Caco-2 (cell line): Measurements from ENCODE around the gene HEPHL1. TPM values are rescaled to one million over a fixed set of nuclear protein-coding genes. Genes with fewer than 3 reads are reported as not detected.

Source experiments
- BruUV-seq: library from RNA; stranded (reverse); fragments of 400-500 nt; replicated peaks from 2 replicates; lab custom pipeline; 2021; lab: Mats Ljungman, UMichigan
- CTCF ChIA-PET: fragments of 300-600 bp; sonication (Branson Sonifier 250); formaldehyde crosslinking; loops from one replicate; lab custom pipeline; 2022; ENCODE audit warnings: antibody characterized with exemption; lab: Charles Lee
- POLR2A ChIA-PET: fragments of 300-600 bp; sonication (Branson Sonifier 250); formaldehyde crosslinking; loops from one replicate; lab custom pipeline; 2022; ENCODE audit warnings: antibody characterized with exemption; lab: Charles Lee
- DNase-seq, 2 experiments: peaks; one replicate each; pipeline versions ENCODE4 v3.0.0 to v3.0.0-alpha.2; 2020 to 2022
- H3K27me3 ChIP-seq: replicated peaks from 2 replicates; pipeline ENCODE4 v1.6.0; 2011; ENCODE audit warnings: low read length; ENCODE audit not compliant: control insufficient read depth, insufficient read depth
- H3K36me3 ChIP-seq: 2 replicates; pipeline ENCODE4 v1.5.1; 2011; ENCODE audit warnings: low read length; ENCODE audit not compliant: control insufficient read depth, insufficient read depth
- H3K4me1 ChIP-seq: fragments of 250-450 bp; sonication (Bioruptor Pico); 2 replicates; pipeline ENCODE4 v1.5.1; 2020; ENCODE audit warnings: mild to moderate bottlenecking
- H3K4me3 ChIP-seq: 2 replicates; pipeline ENCODE4 v1.5.1; 2011; ENCODE audit warnings: low read depth, mild to moderate bottlenecking, control low read depth, low read length
- H3K9me3 ChIP-seq: fragments of 250-450 bp; sonication (Bioruptor Pico); 2 replicates; pipeline ENCODE4 v1.5.1; 2020; ENCODE audit warnings: mild to moderate bottlenecking, moderate library complexity
- H3K27ac Mint-ChIP-seq: one replicate; pipeline ENCODE4 v1.8.0; 2022; ENCODE audit warnings: mixed read lengths; ENCODE audit not compliant: unreplicated experiment
- H3K27me3 Mint-ChIP-seq: one replicate; pipeline ENCODE4 v1.8.0; 2022; ENCODE audit warnings: mixed read lengths; ENCODE audit not compliant: insufficient read depth, unreplicated experiment
- H3K36me3 Mint-ChIP-seq: one replicate; pipeline ENCODE4 v1.8.0; 2022; ENCODE audit warnings: mild to moderate bottlenecking, mixed read lengths; ENCODE audit not compliant: insufficient read depth, unreplicated experiment
- H3K4me1 Mint-ChIP-seq: one replicate; pipeline ENCODE4 v1.8.0; 2022; ENCODE audit warnings: low read depth, mixed read lengths; ENCODE audit not compliant: unreplicated experiment
- H3K4me3 Mint-ChIP-seq: one replicate; pipeline ENCODE4 v1.8.0; 2022; ENCODE audit warnings: mild to moderate bottlenecking, moderate library complexity, mixed read lengths; ENCODE audit not compliant: unreplicated experiment
- H3K9me3 Mint-ChIP-seq: one replicate; pipeline ENCODE4 v1.8.0; 2022; ENCODE audit warnings: mixed read lengths; ENCODE audit not compliant: unreplicated experiment
- intact Hi-C: fragments of 100-400 bp; cut with micrococcal nuclease; formaldehyde crosslinking; loops from one replicate; pipeline ENCODE4 v1.10.0; 2022; ENCODE audit not compliant: unreplicated experiment
- total RNA-seq: library from RNA; stranded (reverse); gene quantifications from 2 replicates; pipeline ENCODE4 v1.2.3, GENCODE V29; 2022
- TF ChIP-seq, protein P1 (sequence below), 2 experiments: fragments of 200-600 bp in 1 of 2; IDR thresholded peaks; 1 replicate in 1 of 2; 2 replicates in 1 of 2; pipeline versions ENCODE4 v1.5.1 to v1.8.0; 2011 to 2022; ENCODE audit warnings: antibody characterized with exemption in 1 of 2, control low read depth in 1 of 2, inconsistent platforms in 1 of 2, low read depth in 1 of 2, low read length in 1 of 2, mild to moderate bottlenecking in 1 of 2, moderate library complexity in 1 of 2; ENCODE audit not compliant: insufficient read depth in 1 of 2, severe bottlenecking in 1 of 2, unreplicated experiment in 1 of 2

HEPHL1 gene
- total RNA-seq, 1 experiment from 2014 or later, result not detected

DNA sequence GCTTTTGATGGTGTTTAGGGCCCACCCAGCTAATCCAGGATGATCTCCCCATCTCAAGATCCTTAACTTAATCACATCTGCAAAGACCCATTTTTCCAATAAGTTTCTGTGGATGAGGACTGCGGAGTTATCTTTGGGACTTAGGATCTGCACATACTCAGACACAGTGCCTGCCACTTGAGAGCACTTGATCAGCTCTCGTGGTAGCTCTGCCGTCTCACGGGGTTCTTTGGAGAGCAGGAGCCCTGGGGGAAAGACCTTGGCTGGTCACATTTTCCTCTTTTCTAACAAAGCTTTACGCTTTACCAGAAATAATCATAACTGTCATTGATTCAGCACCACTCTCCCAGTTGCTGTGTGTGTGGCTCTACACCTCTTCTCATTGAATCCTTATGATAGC, 6.1 kb downstream of the HEPHL1 start:
- Mint-ChIP-seq H3K27ac (no peak overlapping the region), H3K27me3 (no peaks in the 10 kb centered on the region), H3K4me1 (no peaks in the 10 kb centered on the region), H3K9me3 (peaks cover 22% of the 10 kb centered on the region), H3K4me3 (no peak overlapping the region), H3K36me3 (no peaks in the 10 kb centered on the region)
- no peak for DNase-seq
- ChIA-PET CTCF (no interaction called here), POLR2A (no interaction called here)
- intact Hi-C loops, result no loop called here
- H3K9me3 ChIP-seq, result no peaks in the 10 kb centered on the region
- H3K4me3 ChIP-seq, result no peak overlapping the region
- no peaks in the 10 kb centered on the region for H3K27me3 ChIP-seq
- TF ChIP-seq, protein P1, sequence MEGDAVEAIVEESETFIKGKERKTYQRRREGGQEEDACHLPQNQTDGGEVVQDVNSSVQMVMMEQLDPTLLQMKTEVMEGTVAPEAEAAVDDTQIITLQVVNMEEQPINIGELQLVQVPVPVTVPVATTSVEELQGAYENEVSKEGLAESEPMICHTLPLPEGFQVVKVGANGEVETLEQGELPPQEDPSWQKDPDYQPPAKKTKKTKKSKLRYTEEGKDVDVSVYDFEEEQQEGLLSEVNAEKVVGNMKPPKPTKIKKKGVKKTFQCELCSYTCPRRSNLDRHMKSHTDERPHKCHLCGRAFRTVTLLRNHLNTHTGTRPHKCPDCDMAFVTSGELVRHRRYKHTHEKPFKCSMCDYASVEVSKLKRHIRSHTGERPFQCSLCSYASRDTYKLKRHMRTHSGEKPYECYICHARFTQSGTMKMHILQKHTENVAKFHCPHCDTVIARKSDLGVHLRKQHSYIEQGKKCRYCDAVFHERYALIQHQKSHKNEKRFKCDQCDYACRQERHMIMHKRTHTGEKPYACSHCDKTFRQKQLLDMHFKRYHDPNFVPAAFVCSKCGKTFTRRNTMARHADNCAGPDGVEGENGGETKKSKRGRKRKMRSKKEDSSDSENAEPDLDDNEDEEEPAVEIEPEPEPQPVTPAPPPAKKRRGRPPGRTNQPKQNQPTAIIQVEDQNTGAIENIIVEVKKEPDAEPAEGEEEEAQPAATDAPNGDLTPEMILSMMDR (IDR thresholded peaks at IDR 0.05; ENCODE audit: insufficient read depth in 1 of 2, low read depth in 1 of 2, low read length in 1 of 2, severe bottlenecking in 1 of 2, unreplicated experiment in 1 of 2), result no peak
- H3K4me1 ChIP-seq, result no peaks in the 10 kb centered on the region; the same call in 1 of the 2 replicates
- no peaks in the 10 kb centered on the region for H3K36me3 ChIP-seq
- no TSS peak for BruUV-seq

DNA sequence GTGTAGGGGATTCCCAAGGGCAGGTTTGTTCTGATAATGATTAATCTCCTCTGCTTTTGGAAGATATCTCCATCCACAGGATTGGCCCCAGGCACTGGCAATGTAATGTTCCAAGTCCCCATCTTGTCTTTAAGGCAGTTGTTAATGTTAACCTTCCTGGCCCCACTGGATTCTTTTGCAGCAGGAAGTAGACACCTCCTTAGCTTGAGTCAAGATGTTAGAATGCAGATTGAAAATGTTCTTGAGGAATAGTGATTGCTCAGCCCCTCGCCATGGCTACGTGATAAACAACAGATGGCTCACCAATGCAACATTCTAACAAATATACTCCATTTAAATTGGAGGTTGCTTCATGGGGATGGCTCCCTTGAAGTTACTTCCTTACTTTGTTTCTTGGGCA, 7.3 kb downstream of the HEPHL1 start:
- no TSS peak for BruUV-seq
- POLR2A ChIA-PET, result no interaction called here
- H3K4me1 Mint-ChIP-seq, result no peaks in the 10 kb centered on the region
- no peaks in the 10 kb centered on the region; the same call in 1 of the 2 replicates for H3K4me1 ChIP-seq
- H3K4me3 ChIP-seq, result no peak overlapping the region
- no peaks in the 10 kb centered on the region for H3K27me3 ChIP-seq
- H3K9me3 Mint-ChIP-seq, result peaks cover 22% of the 10 kb centered on the region
- no peaks in the 10 kb centered on the region for H3K27me3 Mint-ChIP-seq
- DNase-seq, result peak in 1 of 2 experiments; percentile 50
- H3K36me3 ChIP-seq, result no peaks in the 10 kb centered on the region
- intact Hi-C loops, result no loop called here
- TF ChIP-seq, protein P1 (IDR thresholded peaks at IDR 0.05; ENCODE audit: insufficient read depth in 1 of 2, low read depth in 1 of 2, low read length in 1 of 2, severe bottlenecking in 1 of 2, unreplicated experiment in 1 of 2), result no peak
- no peak overlapping the region for H3K4me3 Mint-ChIP-seq
- no peaks in the 10 kb centered on the region for H3K36me3 Mint-ChIP-seq
- CTCF ChIA-PET, result no interaction called here
- no peak overlapping the region for H3K27ac Mint-ChIP-seq
- no peaks in the 10 kb centered on the region for H3K9me3 ChIP-seq

DNA sequence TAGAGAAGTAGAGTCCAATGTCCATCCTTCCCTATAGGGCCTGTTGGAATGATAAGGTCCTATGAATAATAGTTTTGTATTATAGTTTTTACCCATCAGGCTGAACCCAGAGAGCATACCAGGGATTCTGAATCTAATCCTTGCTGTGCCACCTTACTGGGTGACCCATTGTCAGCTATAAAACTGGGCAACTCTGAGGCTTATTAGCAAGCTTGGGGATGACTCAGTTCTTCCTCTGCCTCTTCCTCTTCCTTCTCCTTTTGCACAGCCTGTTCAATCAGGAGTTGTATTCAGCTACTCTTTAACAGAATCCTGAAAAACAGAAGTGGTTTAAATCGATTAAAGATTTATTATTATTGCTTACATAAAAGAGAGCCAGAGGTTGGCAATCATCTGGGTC, 8.9 kb downstream of the HEPHL1 start:
- Histone ChIP-seq H3K27me3 (no peaks in the 10 kb centered on the region), H3K36me3 (no peaks in the 10 kb centered on the region), H3K4me3 (no peak overlapping the region), H3K4me1 (no peaks in the 10 kb centered on the region; the same call in 1 of the 2 replicates), H3K9me3 (no peaks in the 10 kb centered on the region)
- Mint-ChIP-seq H3K27me3 (peaks cover 4% of the 10 kb centered on the region), H3K4me1 (no peaks in the 10 kb centered on the region), H3K36me3 (no peaks in the 10 kb centered on the region), H3K4me3 (no peak overlapping the region), H3K9me3 (peaks cover 22% of the 10 kb centered on the region), H3K27ac (no peak overlapping the region)
- DNase-seq, result no peak
- CTCF ChIA-PET, result no interaction called here
- no TSS peak for BruUV-seq
- POLR2A ChIA-PET, result no interaction called here
- intact Hi-C loops, result loop anchor here (5.0 kb wide), 1 partner anchor 108 kb away; no protein-coding TSS in a partner anchor
- TF ChIP-seq, protein P1 (IDR thresholded peaks at IDR 0.05; ENCODE audit: insufficient read depth in 1 of 2, low read depth in 1 of 2, low read length in 1 of 2, severe bottlenecking in 1 of 2, unreplicated experiment in 1 of 2), result no peak
